Fibroblast of skin of back (primary cell): ENCODE results near the gene ALDH3B2.
"Not testable (repeated sequence)": the region's sequence is repeated elsewhere in the genome, so short reads cannot be mapped to it uniquely, and the experiment has no call there.

Experiments used
- DNase-seq: peaks from one replicate; pipeline ENCODE4 v3.0.0-alpha.2; 2013

ALDH3B2 gene

DNA sequence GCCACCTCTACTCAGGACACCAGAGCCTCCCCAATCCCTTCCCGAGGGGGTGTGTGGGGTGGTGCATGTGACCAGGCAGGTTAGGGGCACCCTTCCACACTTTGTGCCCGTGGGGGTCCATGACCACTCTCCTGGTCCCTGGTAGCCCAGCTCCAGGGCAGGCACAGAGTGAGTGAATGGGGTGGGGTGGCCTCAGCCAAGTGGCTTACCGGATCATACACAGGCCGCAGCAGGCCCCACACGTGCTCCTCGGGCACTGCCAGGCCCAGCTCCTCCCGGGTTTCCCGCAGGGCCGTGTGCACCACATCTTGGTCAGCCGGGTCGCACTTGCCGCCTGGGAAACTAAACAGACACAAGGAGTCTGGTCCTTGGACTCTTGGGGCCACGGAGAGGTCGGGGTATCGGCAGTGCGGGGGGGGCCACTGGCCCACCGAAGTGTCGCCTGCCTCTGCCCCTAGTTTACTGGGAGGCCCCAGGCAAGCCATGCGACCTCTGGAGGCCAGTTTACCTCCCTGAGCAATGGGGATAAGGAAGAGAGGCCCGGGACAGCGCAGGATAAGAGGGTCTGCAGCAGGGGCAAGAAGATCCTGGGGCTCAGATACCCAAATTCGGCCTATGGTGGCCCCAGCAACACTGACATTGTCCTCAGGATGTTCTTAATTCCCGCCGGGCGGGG is 45.6 kb downstream of the ALDH3B2 start:
- DNase-seq = no peak

DNA sequence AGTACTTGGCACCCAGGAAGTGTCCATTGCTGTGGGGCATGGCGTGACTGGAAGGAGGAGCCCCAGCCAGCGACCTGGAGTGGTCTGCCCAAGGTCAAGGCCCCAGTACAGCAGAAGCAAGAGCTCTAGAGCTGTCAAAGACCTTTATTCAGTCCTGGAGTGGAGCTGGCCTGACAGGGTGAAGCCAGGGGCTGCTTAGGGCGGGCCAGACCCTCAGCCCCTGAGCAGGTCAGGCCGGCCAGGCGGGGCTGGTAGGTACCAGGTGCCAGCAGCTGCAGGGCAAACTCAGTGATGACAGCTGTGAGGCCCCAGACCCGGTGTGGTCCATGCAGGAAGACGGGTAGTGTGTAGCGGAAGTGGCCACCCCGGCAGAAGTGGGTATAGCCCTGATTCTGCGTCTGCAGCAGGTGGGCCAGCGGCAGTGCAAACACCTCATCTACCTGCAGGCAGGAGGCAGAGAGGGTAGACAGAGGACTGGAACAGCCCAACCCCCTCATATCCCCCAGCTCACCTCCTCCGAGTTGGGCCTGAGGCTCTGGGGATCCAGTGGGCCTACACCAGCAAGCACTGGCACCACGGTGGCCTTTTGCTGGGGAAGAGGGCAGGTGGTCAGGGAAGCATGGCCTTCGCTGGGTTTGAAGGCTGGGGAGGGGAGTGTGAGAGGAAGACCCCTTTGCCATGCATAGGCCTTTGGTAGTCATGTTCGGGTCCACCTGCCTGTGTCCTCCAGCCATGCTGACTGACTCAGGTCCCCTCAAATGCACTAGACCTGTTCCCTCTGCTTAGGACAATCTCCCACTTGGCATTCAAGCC is 46.4 kb downstream of the ALDH3B2 start:
- no peak for DNase-seq

DNA sequence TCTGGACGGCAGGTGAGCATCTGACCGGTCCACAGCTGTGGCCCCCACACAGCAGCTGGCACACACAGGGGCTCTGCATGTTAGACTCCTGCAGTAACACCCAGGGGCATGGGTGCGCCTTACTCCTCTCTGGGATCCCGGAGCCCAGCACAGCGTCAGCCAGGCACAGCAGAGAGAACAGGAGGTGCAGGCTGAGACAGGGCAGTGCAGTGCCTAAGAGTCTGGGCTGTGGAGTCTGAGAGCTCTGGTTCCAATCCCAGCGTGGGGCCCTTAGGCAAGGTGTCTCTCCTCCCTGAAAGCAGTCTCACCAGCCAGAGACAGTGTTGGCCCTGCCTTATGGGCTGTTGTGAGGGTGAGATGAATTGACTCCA is 47.0 kb downstream of the ALDH3B2 start:
- no peak for DNase-seq

DNA sequence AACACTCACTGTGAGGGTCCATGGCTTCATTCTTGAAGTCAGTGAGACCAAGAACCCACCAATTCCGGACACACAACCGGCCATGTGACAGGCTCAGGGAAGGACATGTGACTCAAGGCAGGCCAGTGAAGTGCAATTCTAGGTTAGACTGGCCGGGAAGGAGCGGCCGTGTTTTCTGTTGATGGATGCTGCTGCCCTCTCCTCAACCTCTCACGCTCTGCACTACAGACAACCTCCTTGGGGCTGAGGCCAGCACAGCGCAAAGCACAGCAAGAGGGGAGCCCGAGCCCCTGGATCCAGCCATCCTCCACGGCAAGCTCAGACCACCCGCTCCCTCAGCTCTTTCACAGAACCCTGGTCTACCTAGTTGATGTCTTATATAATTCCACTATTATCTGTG is 47.5 kb downstream of the ALDH3B2 start:
- DNase-seq = no peak

DNA sequence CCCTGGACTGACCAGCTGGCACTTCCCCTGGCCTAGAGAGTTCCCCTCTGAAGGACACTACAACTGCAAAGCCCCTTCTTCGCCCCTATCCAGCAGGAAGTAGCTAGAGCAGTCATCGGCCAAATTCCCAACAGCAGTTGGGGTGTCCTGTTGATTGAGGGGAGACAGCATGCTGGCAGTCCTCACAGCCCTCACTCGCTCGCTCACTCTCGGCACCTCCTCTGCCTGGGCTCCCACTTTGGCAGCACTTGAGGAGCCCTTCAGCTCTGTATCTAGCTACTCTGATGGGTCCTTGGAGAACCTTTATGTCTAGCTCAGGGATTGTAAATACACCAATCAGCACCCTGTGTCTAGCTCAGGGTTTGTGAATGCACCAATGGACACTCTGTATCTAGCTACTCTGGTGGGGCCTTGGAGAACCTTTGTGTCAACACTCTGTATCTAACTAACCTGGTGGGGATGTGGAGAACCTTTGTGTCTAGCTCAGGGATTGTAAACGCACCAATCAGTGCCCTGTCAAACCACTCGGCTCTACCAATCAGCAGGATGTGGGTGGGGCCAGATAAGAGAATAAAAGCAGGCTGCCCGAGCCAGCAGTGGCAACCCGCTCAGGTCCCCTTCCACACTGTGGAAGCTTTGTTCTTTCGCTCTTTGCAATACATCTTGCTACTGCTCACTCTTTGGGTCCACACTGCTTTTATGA is 48.1 kb downstream of the ALDH3B2 start:
- not testable (repeated sequence) for DNase-seq

DNA sequence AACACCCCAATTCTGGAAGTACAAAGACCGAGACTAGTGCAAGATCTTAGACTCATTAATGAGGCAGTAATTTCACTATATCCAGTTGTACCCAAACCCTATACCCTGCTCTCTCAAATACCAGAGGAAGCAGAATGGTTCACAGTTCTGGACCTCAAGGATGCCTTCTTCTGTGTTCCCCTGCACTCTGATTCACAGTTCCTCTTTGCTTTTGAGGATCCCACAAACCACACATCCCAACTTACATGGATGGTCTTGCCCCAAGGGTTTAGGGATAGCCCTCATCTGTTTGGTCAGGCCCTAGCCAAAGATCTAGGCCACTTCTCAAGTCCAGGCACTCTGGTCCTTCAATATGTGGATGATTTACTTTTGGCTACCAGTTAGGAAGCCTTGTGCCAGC is 50.6 kb downstream of the ALDH3B2 start:
- DNase-seq = not testable (repeated sequence)

DNA sequence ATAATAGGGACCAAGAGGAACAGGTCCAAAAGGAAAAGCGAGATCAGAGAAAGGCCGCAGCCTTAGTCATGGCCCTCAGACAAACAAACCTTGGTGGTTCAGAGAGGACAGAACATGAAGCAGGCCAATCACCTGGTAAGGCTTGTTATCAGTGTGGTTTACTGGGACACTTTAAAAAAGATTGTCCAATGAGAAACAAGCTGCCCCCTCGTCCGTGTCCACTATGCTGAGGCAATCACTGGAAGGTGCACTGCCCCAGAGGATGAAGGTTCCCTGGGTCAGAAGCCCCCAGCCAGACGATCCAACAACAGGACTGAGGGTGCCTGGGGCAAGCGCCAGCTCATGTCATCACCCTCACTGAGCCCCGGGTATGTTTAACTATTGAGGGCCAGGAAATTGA is 51.5 kb downstream of the ALDH3B2 start:
- DNase-seq = not testable (repeated sequence)

DNA sequence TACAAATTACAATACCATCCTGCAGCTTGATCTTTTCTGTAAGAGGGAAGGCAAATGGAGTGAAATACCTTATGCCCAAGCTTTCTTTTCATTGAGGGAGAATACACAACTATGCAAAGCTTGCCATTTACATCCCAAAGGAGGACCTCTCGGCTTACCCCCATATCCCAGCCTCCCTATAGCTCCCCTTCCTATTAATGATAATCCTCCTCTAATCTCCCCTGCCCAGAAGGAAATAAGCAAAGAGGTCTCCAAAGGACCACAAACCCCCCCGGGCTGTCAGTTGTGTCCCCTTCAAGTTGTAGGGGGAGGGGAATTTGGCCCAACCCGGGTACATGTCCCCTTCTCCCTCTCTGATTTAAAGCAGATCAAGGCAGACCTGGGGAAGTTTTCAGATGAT is 52.5 kb downstream of the ALDH3B2 start:
- not testable (repeated sequence) for DNase-seq

DNA sequence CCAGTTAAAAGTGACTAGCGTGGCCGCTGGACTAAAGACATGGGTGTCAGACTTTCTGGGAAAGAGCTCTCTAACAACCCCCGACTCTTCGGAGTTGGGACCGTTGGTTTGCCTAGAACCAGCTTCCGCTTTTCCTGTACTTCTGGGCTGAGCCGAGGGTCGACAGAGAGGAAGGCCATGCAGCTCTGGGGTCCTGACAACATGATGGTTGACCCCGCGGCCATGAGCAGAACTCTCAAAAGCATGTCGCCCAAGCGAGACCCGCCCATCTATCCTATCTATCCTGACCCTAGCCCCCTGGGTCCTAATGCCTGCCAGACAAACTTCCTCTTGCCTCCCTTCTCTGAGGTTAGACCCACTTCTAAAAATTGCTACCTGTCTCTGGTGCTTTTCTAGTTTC is 53.8 kb downstream of the ALDH3B2 start:
- not testable (repeated sequence) for DNase-seq

DNA sequence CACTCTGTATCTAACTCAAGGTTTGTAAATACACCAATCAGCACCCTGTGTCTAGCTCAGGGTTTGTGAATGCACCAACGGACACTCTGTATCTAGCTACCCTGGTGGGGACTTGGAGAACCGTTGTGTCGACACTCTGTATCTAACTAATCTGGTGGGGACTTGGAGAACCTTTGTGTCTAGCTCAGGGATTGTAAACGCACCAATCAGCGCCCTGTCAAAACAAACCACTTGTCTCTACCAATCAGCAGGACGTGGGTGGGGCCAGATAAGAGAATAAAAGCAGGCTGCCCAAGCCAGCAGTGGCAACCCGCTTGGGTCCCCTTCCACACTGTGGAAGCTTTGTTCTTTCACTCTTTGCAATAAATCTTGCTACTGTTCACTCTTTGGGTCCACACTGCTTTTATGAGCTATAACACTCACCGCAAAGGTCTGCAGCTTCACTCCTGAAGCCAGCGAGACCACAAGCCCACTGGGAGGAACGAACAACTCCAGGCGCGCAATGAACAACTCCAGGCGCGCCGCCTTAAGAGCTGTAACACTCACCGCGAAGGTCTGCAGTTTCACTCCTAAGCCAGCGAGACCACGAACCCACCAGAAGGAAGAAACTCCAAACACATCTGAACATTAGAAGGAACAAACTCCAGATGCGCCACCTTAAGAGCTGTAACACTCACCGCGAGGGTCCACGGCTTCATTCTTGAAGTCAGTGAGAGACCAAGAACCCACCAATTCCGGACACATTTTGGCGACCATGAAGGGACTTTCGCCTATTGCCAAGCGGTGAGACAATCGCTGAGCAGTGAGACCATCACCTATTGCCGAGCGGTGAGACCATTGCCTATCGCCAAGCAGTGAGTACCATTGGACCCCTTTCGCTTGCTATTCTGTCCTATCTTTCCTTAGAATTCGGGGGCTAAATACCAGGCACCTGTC is 54.5 kb downstream of the ALDH3B2 start:
- not testable (repeated sequence) for DNase-seq

DNA sequence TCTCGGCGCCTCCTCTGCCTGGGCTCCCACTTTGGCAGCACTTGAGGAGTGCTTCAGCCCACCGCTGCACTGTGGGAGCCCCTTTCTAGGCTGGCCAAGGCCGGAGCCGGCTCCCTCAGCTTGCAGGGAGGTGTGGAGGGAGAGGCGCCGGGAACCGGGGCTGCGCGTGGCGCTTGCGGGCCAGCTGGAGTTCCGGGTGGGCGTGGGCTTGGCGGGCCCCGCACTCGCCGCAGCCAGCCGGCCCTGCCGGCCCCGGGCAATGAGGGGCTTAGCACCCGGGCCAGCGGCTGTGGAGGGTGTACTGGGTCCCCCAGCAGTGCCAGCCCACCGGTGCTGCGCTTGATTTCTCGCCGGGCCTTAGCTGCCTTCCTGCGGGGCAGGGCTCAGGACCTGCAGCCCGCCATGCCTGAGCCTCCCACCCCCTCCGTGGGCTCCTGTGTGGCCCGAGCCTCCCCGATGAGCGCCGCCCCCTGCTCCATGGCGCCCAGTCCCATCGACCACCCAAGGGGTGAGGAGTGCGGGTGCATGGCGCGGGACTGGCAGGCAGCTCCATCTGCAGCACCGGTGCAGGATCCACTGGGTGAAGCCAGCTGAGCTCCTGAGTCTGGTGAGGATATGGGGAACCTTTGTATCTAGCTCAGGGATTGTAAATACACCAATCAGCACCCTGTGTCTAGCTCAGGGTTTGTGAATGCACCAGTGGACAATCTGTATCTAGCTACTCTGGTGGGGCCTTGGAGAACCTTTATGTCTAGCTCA is 55.3 kb downstream of the ALDH3B2 start:
- not testable (repeated sequence) for DNase-seq

DNA sequence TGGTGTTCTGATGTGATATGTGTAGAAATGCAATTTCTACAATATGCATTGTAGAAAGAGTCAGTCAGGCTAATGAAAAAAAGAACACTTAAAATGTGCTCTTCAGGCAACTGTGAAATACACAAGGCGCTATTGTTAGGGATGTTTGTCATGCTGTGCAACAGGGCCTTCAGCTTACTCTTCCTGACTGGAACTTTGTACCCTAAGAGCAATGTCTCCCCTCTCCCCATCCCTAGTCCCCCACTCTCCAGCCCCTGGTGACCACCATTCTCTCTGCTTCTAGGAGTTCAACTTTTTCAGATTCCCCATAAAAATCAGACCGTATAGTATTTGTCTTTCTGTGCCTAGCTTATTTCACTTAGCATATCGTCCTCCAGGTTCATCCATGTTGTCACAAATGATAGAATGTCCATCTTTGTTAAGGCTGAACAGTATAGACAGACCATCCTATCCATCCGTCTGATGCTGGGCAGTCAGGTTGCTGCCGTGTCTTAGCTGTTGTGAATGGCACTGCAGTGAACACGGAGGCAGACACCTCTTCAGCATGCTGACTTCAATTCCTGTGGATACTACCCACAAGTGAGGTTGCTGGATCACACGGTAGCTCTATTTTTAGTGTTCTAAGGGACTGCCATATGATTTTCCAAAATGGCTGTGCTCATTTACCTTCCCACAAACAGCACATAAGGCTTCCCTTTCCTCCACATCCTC is 57.0 kb downstream of the ALDH3B2 start:
- DNase-seq = no peak

DNA sequence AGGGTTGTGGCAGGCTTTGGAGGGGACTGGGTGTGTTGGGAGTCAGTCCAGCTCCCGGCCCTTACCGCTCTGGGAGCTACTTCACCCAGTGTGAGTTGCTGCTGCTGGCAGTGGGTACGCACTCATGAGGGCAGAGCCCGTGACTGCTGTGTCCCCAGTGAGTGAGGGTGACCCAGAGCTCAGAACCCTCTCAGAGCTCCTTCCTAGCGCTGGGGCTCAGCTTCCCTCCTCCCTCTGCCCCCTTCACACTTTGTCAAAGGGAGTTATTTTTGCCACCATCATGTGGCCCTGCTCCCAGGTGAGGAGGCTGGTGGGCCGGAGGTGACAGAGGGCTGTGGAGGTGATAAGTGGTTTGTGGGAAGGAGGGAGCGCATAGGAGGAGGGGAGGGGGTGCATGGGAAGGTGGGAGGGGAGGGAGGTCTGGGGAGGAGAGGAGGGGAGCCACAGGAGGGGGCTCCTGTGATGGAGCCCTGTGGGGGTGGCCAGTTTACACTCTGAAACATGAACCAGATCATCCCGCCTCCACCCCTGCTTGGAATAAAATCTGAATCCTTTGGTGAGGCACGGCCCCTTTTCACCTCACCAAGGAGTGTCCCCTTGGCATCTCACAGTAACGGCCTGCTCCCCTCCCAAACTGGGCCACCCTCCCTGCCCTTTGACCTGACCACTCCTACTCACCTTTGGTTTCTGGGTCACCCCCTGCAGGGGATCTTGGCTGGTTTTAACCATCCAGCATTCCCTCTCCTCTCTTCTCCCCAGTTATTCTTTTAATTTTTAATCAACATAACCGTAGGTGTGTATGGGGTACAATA is 57.8 kb downstream of the ALDH3B2 start:
- no peak for DNase-seq

DNA sequence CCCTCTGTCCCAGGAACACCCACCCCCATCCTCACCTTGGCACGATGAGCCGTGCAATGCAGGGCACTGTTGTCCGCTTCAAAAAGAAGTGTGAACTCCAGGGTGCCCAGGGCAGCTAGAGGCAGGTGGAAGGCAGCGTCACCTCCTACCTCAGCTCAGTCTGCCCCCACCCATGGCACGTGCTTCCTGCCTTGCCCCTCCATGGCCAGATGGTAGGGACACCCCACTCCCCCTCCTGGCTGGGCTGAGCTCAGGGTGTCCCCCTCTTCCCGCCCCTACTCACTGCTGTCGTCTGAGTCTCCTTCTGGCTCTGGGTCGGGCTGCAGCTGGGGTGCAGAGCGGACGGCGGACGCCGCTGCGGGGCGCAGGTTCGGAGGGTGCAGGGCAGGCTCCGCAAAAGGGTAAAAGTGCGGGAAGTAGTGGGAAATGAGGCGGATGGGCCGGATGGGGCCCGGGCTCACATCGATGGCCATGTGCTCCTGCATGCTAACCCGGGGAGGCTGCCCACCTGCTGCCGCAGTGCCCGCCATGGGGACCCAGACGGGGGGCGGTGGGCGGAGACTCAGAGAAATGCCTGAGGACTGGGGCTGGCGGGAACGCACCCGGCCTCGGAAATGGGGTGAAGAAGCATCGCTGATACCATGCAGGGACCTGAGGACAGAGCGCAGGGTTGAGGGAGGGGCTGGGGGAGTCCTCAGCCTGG is 58.5 kb downstream of the ALDH3B2 start:
- no peak for DNase-seq

DNA sequence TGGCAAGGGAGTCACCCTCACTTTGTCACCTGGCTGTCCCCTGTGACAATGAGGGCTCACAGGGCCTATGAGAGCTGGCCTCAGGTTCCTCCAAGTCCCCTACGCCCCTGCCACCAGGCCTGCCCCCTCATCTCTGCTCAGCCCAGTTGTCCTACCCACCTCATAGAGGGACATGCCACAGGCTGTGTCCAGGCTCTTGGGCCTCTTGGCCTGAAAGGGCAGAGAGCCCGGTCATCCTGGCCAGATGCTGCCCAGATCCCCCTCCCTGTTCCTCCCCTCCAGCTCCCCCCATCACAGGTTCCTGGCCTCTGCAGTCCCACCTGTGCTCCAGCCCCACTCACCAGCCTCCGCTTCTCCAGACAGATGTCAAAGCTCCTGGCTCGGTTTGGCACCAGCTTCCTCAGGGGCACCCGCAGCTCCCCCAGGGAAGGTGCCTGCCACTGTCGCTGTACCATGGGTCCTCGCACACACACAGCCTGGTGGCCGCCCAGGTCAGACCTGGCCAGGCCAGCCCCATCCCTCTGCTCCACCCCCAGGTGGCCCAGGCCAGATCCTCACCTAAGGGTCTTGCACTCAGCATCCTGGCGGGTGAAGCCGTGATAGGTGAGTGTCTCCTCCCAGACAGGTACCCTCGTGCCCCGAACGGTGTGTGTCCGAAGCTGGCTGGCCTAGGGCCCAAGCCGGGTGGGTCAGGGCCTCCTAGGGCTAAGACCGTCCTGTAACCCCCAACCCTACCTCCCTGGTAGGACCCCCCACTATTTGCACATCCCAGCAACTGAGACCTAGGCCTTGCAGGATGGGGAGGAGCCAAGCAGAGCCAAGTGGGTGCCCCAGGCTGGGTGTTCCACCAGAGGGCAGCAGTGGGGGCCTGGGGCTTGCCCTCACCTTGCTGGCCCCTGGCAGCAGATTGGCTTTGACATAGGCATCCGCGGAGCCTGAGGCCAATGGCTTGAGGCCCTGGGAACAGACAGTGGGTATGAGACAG is 59.4 kb downstream of the ALDH3B2 start:
- DNase-seq = no peak

DNA sequence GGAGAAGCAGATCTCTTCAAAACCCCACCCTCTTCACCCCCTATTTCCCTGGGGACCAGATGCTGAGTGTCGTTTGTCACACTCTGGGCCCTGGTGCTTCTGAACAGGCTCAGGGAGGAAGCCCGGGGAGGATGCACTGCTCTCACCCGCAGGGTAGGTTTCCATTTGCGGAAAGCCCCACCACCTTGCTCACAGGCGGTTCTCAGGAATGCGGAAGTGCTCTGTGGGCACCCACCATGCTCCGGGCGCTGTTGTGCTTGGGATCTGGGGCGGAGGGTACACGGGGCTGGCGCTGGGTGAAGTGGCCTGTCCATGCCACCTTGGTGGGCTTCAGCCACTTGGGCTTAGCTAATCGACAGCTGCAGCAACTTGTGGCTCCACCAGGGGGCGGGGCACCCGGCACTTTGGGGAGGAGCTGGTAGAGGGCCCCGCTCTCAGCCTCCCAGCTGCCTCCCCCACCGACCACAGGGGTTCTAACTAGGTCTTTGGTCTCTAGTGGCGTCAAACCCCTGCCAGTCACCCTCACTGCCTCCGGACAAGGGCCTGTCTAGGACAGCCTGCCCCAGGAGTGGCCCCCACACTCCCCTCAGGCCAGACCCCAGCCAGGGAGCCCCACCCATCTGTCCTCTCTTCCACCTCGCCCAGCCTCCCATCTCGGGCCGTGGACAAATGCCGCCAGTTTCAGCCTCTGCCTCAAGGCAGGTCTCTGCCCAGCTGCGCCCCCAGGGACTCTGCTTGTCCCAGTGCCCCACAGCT is 60.3 kb downstream of the ALDH3B2 start:
- peak; percentile 41 for DNase-seq

DNA sequence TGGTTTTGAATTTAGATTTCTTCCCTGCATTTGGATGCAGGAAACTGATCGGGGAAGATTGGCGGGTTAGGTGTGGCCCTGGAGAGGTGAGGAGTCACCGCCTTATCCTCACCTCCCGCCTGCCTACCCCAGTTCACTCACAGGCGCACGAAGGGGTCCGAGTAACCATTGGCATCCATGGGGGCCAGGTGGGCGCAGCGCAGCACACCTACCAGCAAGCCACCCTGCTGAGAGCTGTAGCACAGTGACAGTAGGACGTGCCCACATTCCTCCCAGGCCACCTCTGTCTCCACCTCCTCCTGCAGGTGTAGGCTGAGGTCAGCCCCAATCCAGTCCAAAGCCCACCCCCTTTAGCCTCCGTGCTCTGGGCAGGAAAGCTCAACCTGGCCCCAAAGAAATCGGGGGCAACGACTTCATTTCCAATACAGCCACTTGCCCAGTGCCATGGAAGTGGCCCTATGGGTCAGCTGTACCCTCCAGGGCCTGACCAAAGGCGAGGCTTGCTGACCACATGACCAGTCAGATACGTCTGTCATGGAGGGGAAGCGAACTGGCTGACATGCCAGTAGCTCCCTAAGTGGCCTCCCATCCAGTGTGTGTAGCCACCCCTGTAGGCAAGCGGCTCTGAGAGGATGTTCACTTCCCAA is 61.0 kb downstream of the ALDH3B2 start:
- DNase-seq = no peak
